ENCODE measurements around the gene CCDC88B. TPM values are rescaled to one million over a fixed set of nuclear protein-coding genes. Genes with fewer than 3 reads are reported as not detected.

Gene CCDC88B
- total and polyA plus RNA-seq, 9 of the 15 experiments (the other 6 are each of a cell fraction or from before 2014, with no cell fraction given) = 0.13 to 18.1 (median 7.9) TPM

DNA sequence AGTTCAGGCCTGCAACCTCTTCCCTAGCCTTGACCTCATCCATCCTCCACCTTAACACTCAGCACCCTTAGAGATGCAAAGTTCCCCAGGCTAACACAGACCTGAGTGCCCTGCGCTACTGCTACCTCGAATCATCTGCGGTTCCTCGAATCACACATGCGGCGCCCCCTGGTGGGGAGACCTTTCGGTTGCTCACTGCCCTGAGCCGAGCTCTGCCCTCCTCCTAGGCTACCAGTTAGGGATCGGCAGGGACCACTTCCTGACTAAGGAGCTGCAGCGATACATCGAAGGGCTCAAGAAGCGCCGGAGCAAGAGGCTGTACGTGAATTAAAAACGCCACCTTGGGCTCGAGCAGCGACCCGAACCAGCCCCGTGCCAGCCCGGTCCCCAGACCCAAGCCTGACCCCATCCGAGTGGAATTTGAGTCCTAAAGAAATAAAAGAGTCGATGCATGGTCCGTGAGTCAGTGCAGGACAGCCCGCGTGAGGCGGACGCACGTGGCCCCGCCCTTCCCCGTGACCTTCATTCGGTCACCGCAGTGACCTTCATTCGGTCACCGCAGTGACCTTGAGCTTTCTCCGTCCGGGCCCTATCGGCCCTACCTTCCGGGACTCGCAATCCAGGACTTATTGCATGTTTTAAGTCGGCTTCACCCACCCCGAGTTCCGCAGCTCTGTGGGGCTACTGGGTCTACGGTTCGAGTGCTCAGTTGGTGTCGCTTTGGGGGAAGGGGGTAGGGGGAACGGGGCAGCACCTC lies 35.5 kb upstream of the CCDC88B start (continued):
- TF ChIP-seq, protein P1, sequence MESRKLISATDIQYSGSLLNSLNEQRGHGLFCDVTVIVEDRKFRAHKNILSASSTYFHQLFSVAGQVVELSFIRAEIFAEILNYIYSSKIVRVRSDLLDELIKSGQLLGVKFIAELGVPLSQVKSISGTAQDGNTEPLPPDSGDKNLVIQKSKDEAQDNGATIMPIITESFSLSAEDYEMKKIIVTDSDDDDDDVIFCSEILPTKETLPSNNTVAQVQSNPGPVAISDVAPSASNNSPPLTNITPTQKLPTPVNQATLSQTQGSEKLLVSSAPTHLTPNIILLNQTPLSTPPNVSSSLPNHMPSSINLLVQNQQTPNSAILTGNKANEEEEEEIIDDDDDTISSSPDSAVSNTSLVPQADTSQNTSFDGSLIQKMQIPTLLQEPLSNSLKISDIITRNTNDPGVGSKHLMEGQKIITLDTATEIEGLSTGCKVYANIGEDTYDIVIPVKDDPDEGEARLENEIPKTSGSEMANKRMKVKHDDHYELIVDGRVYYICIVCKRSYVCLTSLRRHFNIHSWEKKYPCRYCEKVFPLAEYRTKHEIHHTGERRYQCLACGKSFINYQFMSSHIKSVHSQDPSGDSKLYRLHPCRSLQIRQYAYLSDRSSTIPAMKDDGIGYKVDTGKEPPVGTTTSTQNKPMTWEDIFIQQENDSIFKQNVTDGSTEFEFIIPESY (CRISPR knock-in tag; IDR thresholded peaks at IDR 0.05) = peak; percentile 34; the same call in 1 of the 2 replicates
- TF ChIP-seq EP300 (IDR thresholded peaks at IDR 0.05; ENCODE audit: low read length) = peak; percentile 19
- no peak for TF ChIP-seq ATF1 (CRISPR knock-in tag; IDR thresholded peaks at IDR 0.05)
- TF ChIP-seq ATF1 (tag; IDR thresholded peaks at IDR 0.05) = peak; percentile 78
- TF ChIP-seq RBFOX2 (IDR thresholded peaks at IDR 0.05; ENCODE audit: low read depth, low read length) = peak; percentile 81
- TF ChIP-seq, protein P2, sequence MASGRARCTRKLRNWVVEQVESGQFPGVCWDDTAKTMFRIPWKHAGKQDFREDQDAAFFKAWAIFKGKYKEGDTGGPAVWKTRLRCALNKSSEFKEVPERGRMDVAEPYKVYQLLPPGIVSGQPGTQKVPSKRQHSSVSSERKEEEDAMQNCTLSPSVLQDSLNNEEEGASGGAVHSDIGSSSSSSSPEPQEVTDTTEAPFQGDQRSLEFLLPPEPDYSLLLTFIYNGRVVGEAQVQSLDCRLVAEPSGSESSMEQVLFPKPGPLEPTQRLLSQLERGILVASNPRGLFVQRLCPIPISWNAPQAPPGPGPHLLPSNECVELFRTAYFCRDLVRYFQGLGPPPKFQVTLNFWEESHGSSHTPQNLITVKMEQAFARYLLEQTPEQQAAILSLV (tag; IDR thresholded peaks at IDR 0.05) = no peak
- no peak for TF ChIP-seq SAFB (IDR thresholded peaks at IDR 0.05; ENCODE audit: borderline replicate concordance, low read depth, low read length)
- TF ChIP-seq, protein P3, sequence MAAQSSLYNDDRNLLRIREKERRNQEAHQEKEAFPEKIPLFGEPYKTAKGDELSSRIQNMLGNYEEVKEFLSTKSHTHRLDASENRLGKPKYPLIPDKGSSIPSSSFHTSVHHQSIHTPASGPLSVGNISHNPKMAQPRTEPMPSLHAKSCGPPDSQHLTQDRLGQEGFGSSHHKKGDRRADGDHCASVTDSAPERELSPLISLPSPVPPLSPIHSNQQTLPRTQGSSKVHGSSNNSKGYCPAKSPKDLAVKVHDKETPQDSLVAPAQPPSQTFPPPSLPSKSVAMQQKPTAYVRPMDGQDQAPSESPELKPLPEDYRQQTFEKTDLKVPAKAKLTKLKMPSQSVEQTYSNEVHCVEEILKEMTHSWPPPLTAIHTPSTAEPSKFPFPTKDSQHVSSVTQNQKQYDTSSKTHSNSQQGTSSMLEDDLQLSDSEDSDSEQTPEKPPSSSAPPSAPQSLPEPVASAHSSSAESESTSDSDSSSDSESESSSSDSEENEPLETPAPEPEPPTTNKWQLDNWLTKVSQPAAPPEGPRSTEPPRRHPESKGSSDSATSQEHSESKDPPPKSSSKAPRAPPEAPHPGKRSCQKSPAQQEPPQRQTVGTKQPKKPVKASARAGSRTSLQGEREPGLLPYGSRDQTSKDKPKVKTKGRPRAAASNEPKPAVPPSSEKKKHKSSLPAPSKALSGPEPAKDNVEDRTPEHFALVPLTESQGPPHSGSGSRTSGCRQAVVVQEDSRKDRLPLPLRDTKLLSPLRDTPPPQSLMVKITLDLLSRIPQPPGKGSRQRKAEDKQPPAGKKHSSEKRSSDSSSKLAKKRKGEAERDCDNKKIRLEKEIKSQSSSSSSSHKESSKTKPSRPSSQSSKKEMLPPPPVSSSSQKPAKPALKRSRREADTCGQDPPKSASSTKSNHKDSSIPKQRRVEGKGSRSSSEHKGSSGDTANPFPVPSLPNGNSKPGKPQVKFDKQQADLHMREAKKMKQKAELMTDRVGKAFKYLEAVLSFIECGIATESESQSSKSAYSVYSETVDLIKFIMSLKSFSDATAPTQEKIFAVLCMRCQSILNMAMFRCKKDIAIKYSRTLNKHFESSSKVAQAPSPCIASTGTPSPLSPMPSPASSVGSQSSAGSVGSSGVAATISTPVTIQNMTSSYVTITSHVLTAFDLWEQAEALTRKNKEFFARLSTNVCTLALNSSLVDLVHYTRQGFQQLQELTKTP (IDR thresholded peaks at IDR 0.05; ENCODE audit: low read depth in 1 of 2, partially characterized antibody in 2 of 2) = peak in 1 of 2 experiments; percentile 81
- TF ChIP-seq RUNX1 (IDR thresholded peaks at IDR 0.05; ENCODE audit: low read depth) = no peak
- TF ChIP-seq, protein P4, sequence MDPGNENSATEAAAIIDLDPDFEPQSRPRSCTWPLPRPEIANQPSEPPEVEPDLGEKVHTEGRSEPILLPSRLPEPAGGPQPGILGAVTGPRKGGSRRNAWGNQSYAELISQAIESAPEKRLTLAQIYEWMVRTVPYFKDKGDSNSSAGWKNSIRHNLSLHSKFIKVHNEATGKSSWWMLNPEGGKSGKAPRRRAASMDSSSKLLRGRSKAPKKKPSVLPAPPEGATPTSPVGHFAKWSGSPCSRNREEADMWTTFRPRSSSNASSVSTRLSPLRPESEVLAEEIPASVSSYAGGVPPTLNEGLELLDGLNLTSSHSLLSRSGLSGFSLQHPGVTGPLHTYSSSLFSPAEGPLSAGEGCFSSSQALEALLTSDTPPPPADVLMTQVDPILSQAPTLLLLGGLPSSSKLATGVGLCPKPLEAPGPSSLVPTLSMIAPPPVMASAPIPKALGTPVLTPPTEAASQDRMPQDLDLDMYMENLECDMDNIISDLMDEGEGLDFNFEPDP (CRISPR knock-in tag; IDR thresholded peaks at IDR 0.05) = no peak
- no peak for TF ChIP-seq ZNF217 (CRISPR knock-in tag; IDR thresholded peaks at IDR 0.05)
- TF ChIP-seq ZNF311 (CRISPR knock-in tag; IDR thresholded peaks at IDR 0.05) = 0 out of 2 replicates have a peak, but pooled peaks have one; percentile 37
- TF ChIP-seq, protein P5, sequence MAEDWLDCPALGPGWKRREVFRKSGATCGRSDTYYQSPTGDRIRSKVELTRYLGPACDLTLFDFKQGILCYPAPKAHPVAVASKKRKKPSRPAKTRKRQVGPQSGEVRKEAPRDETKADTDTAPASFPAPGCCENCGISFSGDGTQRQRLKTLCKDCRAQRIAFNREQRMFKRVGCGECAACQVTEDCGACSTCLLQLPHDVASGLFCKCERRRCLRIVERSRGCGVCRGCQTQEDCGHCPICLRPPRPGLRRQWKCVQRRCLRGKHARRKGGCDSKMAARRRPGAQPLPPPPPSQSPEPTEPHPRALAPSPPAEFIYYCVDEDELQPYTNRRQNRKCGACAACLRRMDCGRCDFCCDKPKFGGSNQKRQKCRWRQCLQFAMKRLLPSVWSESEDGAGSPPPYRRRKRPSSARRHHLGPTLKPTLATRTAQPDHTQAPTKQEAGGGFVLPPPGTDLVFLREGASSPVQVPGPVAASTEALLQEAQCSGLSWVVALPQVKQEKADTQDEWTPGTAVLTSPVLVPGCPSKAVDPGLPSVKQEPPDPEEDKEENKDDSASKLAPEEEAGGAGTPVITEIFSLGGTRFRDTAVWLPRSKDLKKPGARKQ (CRISPR knock-in tag; IDR thresholded peaks at IDR 0.05) = no peak
- TF ChIP-seq PTBP1 (IDR thresholded peaks at IDR 0.05; ENCODE audit: low read depth, low read length) = no peak
- peak in 1 of 2 experiments; percentile 34; a peak in 2 of 4 replicates for TF ChIP-seq MAZ (CRISPR knock-in tag; conservative IDR thresholded peaks at IDR 0.05 in 1 of 2, IDR thresholded peaks at IDR 0.05 in 1 of 2)
